ENCODE data around the gene RTP4. TPM values are rescaled to one million over a fixed set of nuclear protein-coding genes. Genes with fewer than 3 reads are reported as not detected.

The RTP4 gene, protein sequence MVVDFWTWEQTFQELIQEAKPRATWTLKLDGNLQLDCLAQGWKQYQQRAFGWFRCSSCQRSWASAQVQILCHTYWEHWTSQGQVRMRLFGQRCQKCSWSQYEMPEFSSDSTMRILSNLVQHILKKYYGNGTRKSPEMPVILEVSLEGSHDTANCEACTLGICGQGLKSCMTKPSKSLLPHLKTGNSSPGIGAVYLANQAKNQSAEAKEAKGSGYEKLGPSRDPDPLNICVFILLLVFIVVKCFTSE
- 0.13 TPM for polyA plus RNA-seq (2013, experiment 1 of 2; ENCODE audit: insufficient read length)
- 0.06 TPM for polyA plus RNA-seq (2013, experiment 2 of 2; ENCODE audit: insufficient read length)

DNA sequence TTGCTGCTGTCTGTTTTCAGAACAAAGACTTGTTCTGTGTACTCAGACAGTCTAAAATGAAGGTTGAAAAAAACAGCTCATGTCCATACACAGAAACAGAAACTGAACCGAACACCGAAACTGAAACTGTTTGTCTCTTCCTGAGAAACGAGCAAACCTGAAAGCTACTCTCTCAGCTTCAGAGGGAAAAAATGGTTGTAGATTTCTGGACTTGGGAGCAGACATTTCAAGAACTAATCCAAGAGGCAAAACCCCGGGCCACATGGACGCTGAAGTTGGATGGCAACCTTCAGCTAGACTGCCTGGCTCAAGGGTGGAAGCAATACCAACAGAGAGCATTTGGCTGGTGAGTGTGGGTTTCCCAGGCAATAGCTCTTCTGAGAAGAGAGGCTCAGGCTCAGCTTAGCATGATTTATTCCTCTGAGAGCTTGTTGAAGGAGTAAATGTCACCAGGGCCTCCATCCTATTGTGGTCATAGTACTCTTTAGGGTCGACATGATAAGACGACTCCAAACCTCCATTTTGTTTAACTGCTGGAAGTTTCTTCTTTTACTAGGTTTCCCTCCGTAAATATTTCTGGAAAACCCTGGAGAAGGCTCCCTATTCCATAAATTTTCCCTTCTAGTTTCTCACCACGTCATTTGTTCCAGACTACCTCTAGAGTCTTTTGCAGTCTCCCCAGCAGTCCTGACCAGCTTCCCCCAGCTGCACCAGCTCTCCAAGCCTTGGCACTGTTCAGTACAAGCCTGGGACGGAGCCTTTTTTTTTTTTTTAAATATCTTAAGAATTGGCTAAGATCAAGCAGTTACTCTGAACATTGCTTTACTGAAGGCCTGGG lies at the start of gene RTP4:
Gene RTP4 (plus strand): TSS at position 135 of the 838 bp plus-strand sequence. CDS start 57 bp downstream, at position 192.
- peak; percentile 11 for DNase-seq

DNA sequence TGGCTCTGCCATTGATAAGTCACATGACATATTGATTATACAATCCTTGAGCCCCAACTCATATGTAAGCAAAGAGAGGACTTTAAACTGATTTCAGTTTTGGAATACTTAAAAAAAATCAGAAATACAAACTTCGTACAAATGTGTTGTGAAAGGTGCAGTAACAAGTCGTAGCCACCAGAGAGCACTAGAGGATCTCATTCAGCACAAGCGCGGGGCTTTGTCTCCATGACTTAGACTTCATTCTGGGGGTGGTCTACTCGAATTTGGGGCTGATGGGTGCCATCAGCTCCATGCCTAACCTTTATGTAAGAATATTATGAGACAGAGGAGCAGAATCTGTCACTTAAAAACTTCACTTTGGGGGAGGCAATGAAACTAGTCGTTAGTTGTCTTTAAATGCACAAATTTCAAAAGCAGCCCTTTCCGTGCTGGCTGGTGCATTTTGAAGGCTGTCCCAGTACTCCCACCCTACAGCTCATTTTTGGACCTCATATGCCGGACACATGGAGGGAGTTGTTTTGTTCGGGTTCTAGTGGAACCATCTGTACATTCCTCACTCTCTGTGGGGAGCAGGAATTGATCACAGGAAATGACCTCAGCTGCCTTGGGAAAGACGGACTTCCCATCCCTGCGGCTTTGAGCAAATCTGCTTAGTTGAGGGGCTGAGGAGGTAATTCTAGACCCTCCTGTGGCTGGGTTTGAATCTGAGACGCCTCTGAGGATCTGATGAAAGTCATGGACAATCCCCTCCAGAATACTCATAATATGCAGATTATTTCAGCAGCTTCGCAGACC lies 49.2 kb upstream of the RTP4 start:
- DNase-seq, result peak; percentile 87

DNA sequence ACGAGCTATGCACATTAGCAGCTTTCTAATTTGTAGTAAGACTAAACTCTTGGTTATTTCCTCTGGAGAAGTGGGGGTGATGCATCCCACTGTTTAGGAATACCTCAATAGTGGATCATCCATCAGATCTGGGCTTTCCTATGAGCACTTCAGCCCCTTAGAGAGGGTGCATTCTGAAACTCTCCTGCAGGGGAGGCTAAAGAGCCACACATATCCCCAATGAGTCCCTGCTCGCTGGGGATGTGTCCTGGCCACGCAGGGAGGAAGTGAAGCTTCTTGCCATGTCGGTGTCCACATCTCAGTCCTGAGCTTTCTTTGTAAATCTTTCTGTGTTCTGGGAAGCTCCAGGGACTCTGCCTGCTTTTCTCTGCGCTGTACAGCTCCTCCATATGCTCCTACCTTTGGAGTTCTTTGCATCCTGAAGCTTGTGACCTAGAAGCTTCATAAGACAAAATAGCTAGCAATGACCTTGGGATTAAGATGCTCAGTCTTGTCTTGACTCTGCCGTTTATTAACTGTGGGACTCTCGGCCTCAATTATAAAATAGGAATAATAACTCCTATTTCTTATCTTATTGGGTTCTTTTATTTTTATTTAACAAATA lies 48.4 kb upstream of the RTP4 start:
- DNase-seq, result peak; percentile 84

GRCh38 chr3:187321766-187322165 lies 46.4 kb upstream of the RTP4 start:
- no peak for DNase-seq

DNA sequence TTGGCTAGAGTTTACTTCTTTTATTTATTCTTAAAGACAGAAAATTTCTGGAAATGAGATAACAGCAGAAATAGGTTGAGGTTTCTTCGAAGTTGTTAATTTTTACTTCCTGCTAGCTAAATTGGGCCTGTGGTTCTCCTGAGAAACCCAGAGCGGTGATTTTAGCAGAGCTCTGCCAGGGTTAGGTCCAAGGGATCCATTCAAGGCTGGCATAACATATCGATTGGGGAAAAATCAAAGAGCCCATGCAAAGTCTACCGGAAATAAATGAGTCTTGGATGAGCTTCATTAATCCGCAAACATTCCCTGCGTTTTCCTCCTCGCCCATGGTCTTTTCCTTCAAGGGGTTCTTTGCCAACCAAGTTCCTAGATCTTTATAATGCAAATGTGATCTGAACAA lies 45.9 kb upstream of the RTP4 start:
- DNase-seq, result no peak

DNA sequence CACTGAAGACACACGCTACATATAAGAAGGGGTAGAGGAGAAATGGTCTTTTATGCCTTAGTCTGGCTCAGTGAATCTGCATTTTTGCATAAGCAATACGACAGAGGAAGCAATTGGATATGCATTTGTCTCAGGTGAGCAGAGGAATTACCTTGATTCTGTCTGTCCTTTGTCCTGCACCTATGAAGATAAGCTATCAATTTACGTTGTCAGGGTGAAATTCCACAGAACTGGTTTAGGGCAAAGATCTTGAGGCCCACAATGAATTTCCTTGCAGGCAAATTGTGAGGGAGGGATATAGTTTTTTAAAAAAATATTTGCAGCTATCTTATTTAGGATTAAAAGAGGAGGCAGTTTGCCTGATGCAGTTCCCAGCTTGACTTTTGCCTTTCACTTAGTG lies 45.1 kb upstream of the RTP4 start:
- DNase-seq, result no peak

- no peak for DNase-seq
Observed at GRCh38 chr3:187325632-187326031, 42.6 kb upstream of the RTP4 start.

GRCh38 chr3:187327845-187328244 lies 40.3 kb upstream of the RTP4 start:
- DNase-seq, result no peak

GRCh38 chr3:187328691-187329090 lies 39.5 kb upstream of the RTP4 start:
- no peak for DNase-seq

DNA sequence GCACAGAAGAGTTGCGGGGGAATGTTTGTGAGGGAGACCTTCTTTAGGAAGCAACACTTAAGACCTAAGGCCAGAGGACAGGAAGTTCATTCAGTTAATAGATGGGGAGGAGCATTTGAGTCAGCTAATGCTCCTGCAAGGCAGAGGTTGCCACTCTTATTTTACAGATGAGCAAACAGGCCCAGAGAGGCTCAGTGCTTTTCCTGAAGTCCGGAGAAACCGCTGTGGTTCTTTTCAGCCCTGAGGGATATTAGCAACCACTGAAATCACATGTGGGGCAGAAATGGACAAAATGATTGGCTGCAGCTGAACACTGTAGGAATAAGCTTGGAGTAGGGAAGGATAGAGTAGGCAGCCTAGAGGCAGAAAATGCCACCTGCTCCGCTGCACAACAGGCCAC lies 33.3 kb upstream of the RTP4 start:
- DNase-seq, result no peak

DNA sequence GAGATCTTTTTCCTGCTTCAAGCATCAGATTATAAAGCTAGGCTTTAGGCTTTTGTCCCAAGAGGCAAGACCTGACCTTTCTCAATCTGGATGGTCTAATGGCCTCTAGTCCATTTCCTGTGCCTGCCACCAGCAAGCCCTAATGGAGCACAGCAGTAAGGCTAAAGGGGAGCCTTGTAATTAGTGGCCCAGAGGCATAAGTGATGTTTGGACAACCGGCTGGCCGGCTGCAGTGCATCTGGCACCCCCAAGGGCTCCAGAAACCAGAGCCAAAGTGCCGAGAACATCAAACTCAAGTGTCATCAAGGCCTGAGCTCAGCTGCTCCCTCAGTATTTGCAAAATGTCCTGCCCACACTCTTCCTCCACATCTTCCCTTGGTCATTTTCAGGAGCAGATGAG lies 31.9 kb upstream of the RTP4 start:
- no peak for DNase-seq

DNA sequence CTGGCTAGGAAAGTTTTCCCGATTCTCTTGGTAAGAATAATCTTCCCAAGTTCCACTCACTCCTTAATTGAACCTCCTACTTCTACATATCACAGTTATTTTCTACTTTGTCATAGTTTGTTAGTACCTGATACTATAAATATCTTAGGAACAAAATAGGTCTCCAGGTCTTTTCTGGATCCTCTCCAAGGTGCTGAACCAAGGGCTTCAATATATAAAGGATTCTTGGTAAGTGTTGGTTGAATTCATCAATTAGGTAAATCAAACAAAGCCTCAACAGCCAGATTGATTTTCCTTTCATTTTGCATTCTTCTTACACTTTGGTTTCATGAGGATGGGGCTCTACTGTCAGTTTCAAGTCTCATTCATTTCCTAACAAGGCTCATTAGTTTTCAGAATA lies 27.6 kb upstream of the RTP4 start:
- no peak for DNase-seq

- DNase-seq, result no peak
Observed at GRCh38 chr3:187342255-187342654, 25.9 kb upstream of the RTP4 start.

- no peak for DNase-seq
Observed at GRCh38 chr3:187343670-187344069, 24.5 kb upstream of the RTP4 start.

DNA sequence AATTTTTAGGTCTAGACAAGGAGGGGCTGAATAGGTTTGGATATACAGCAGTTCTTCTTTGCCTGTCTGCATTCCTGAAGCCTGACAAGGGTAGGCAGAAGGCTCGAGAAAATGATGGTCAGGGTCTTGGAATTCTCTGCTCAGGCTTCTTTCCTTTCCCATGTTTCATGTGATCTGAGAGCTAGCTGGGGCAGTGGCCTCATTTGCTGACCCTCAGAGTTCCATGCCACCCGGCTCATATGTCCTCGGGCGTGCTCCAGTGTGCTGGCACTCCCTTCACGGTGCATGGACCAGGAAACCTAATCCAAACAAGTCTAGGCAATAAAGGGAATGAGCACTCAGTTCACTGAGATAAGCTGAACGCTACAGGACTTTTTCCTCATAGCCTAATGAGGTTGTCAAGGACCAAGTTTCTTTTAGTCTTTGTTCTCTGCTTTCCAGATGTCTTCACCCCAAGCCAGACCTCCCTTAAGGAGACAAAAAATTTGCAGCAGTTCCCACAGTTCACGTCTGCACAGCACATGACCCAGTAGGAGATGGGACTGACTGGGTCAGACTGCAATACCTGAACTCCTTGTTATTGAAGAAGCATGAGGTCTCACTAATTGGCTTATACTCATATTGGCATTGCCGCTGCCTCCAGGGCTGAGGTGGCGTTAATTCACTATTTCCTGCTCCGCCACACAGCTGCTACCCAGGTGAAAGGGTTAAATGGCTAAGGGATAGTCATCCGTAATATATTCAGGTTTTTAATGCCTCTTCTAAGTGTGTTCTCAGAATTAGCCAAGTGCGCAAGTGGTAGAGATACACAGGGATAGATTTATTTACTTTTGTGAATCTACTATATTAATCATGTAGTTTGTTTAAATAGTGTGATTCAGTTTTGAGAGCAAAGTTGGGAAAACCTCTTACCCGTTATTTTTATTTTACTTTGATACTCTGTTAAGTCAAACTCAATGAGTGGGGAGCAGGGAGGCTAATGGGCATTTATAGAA lies 15.3 kb upstream of the RTP4 start:
- peak; percentile 86 for DNase-seq

- DNase-seq, result no peak
Observed at GRCh38 chr3:187358068-187358467, 10.1 kb upstream of the RTP4 start.

- DNase-seq, result no peak
Observed at GRCh38 chr3:187359798-187360486, 8.2 kb upstream of the RTP4 start.

GRCh38 chr3:187360596-187360995 lies 7.6 kb upstream of the RTP4 start:
- DNase-seq, result peak; percentile 55

- no peak for DNase-seq
Observed at GRCh38 chr3:187361835-187362234, 6.3 kb upstream of the RTP4 start.

- no peak for DNase-seq
Observed at GRCh38 chr3:187367561-187368103, 553 bp upstream of the RTP4 start.

DNA sequence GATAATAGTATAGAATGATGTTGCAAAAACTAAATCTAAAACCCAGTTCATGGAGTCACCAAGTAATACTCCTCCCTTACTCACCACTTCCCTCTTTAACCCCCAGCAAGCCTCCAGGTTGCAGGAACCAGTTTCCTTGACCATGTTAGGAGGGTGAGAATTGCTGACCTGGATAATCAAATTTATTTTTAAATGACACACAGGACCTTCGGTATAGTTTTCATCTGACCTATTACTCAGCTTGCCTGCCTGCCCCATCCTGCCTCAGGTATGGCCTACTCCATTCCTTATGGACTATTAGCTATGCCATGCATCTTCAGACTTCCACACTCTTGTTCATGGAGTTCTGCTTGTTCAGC lies 883 bp downstream of the RTP4 start:
- no peak for DNase-seq

Measured in fibroblast of skin of abdomen (primary cell).